NOMO-1 treated with DMSO at 0.1 percent for 48 hours (cell line): Measurements from ENCODE around the gene DLGAP1.
A peak's percentile ranks its signal among the peaks of the same experiment; 100 is the strongest.

Source experiments
- DNase-seq: peaks from one replicate; lab custom pipeline; 2025; ENCODE audit not compliant: unreplicated experiment; lab: John Stamatoyannopoulos, UW

The DLGAP1 gene

DNA sequence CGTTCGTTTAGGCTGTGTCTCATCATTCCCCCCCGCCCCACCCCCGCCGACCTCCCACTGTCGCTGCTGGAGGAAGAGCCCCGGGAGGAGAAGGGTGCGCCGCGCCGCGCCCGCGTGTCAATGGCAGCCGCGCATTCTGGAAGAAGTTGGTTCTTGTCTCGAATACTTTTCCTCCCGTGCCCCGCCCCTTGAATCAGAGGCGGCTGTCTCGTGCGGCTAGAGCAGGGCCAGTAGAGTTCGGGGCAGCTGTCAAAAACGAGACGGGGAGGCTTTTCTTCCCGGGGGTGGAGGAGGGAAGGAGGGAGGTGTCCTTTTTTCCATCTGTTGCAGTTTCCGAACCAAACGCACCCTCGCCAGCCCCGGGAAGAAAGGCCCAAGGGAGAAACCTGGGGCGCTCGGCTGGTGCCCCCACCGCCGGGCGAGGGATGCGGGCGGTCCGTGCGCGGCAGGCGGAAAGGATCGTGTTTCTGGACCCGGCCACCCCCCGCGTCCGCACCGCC lies 1005.5 kb downstream of the DLGAP1 start:
- DNase-seq, result no peak

DNA sequence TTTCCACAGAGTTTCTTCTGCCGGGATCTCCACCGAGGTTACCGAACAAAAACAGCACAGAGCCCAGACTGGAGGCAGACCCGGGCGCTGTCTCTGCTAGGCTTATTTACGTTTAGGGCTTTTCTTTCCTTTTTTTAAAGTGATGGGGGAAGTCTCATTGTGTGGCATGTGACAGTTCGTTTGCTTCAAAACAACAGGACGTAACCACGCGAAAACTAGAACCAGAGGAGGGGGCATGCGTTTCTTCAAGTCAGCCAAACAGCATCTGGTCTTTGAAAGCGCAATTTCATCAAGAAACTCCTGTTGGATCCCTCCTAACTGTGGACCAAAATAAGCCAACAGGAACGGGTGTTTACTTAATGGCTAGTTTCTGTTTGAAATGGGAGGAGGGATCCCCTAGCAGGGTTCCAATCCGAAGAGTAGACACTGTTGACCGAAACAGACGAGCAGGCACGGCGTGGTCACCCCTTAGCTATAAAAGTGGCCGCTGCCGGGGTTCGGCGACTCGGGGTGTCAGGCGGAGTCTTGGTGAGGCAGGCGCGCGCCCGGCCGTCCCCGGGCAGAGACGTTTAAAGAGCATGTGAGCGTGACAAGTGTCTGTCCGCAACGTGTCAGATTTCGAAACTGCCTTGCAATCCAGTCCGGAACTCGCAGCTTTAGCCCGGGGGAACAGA lies 1006.1 kb downstream of the DLGAP1 start:
- peak; percentile 96 for DNase-seq

DNA sequence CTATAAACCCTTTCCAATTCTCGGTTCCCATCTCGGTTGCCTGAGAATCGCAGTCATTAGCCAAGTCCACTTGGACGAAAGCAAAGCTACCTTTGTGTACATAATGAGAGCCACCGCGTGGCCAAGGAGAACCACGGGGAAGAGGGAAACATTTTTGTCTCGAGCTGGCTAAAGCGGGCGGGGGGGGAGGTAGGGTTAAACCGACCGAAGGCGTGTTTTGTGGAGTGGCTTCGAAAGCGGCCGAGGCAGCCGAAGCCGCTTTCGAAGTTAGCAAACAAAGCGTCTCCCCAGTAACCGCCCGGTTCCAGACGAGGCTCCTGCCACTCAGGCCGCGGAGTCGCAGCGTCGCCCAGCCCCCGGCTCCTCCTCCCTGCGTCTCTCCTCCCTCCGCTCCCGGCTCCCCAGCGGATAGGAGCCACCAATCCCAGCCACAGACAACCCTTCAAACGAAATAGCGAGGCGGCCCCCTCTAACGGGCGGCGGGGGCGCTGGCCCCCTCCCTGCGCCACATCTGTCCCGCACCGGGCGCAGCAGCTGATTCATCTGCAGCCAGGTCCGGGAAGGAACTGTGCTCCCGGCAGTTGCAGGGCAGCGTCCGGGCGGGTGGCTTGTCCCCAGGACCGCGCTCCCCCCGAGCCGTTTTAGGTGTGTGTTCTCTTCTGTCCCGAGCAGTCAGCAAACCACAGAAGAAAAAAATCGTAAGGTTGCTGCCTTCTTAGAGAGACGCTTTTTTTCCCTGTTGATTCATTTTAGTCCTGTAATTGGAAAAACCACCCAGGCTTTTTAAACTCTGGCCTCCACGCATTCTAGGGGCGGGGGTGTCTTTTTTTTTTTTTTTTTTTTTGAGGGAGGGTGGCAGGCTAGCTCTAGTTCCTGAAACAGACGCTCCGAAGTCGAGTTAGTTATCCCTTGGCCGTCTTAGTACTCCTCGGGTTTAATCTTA lies 1006.9 kb downstream of the DLGAP1 start:
- DNase-seq, result peak; percentile 97

DNA sequence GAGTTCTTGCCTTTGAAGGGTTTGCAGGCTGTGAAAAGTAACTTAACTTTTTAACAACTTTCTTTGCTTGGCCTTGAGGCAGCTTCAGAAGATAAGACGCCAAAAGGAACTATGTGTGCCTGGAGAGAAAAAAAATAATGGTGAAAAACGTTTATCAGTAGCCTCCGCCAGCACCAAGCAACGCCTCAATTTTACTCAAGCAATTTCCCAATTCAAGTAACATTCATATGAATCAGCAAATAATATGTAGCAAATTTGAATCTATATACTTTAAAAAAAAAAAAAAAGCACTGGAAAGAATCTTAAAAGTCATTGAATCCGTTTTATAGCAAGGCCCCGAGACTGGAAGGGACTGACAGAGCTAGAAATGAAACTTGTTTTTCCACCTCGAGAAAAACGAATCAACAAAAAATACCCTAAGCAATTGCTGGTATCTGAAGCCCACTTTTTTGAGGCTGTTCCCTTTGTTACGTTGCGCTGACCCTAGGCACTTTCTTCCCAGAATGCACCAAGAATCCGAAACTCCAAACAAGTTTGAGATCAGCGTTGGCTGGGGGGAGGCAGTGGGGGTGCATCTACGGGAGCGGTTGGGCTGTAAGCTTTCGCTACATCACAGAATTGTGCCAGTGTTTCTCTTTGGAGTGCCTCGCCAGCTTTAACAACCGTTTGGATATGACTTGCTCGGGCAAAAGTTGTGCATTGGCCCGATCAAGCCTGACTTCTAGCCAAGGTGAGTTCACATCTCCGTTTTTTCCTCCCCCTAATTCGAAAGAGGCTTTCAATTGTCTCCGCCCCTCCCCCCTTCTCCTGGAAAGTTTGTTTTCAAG lies 1007.8 kb downstream of the DLGAP1 start:
- no peak for DNase-seq
